ENCODE measurements around the gene FLRT3. TPM values are rescaled to one million over a fixed set of nuclear protein-coding genes. Genes with fewer than 3 reads are reported as not detected.

Gene FLRT3
- total RNA-seq, 1 donor from 2014 or later: 41.8 TPM

GRCh38 chr20:14282140-14282539 is 55.3 kb downstream of the FLRT3 start:
- Histone ChIP-seq H2AFZ (replicated peaks) (no peak overlapping the region), H3K9me3 (ENCODE audit: low read depth) (no peaks in the 10 kb centered on the region), H3K9ac (no peak overlapping the region), H3K4me3 (no peak overlapping the region), H3K27me3 (no peaks in the 10 kb centered on the region), H4K20me1 (ENCODE audit: low read depth) (no peaks in the 10 kb centered on the region), H3K4me2 (no peak overlapping the region), H3K79me2 (ENCODE audit: low read depth) (no peaks in the 10 kb centered on the region), H3K4me1 (no peaks in the 10 kb centered on the region), H3F3A (ENCODE audit: low read depth) (no peaks in the 10 kb centered on the region), H3K27ac (no peak overlapping the region), H3K36me3 (no peaks in the 10 kb centered on the region)
- Mint-ChIP-seq H3K27me3 (ENCODE audit: insufficient read depth, low read depth) (no peaks in the 10 kb centered on the region), H3K4me1 (no peaks in the 10 kb centered on the region), H3K36me3 (no peaks in the 10 kb centered on the region), H3K27ac (no peak overlapping the region), H3K4me3 (no peak overlapping the region), H3K9me3 (no peaks in the 10 kb centered on the region)
- TF ChIP-seq CTCF (IDR thresholded peaks at IDR 0.05) (no peak), EZH2phosphoT487 (IDR thresholded peaks at IDR 0.05) (no peak), EZH2 (IDR thresholded peaks at IDR 0.05) (no peak)
- no peak for DNase-seq (ENCODE audit: low spot score)

Small RNA genes within 50 kb of the gene (small RNA-seq; reads per million reads assigned to genes)
- gene RNU6-228P: not detected
